Keratinocyte (primary cell): ENCODE data around the gene AHNAK. TPM values are rescaled to one million over a fixed set of nuclear protein-coding genes. Genes with fewer than 3 reads are reported as not detected.

Source experiments
- DNase-seq: peaks from one replicate; pipeline ENCODE4 v3.0.0-alpha.2; 2011; ENCODE audit warnings: low read depth, missing footprints, low spot score
- FAIRE-seq: peaks from 2 replicates; lab custom pipeline; 2011; peaks lifted over from hg19 to GRCh38; lab: Jason Lieb, UNC
- H2AFZ ChIP-seq: 2 replicates; pipeline ENCODE4 v1.6.0; 2012; ENCODE audit warnings: low read length, control low read depth, inconsistent platforms; ENCODE audit not compliant: control insufficient read depth
- H3K27ac ChIP-seq: 2 replicates; pipeline ENCODE4 v1.5.1; 2011; ENCODE audit warnings: low read length; ENCODE audit not compliant: control insufficient read depth, insufficient read depth
- H3K27me3 ChIP-seq: 3 replicates; pipeline ENCODE4 v1.6.0; 2011; ENCODE audit warnings: low read length; ENCODE audit not compliant: control insufficient read depth, insufficient read depth; ENCODE audit errors: extremely low read depth
- H3K36me3 ChIP-seq, 2 experiments: 2 replicates in 1 of 2; 3 replicates in 1 of 2; pipeline ENCODE4 v1.5.1; 2011; ENCODE audit warnings: low read length in 2 of 2, mild to moderate bottlenecking in 1 of 2; ENCODE audit not compliant: control insufficient read depth in 2 of 2, insufficient read depth in 2 of 2; ENCODE audit errors: extremely low read depth in 1 of 2
- H3K4me1 ChIP-seq: 3 replicates; pipeline ENCODE4 v1.5.1; 2011; ENCODE audit warnings: low read length; ENCODE audit not compliant: control insufficient read depth, insufficient read depth; ENCODE audit errors: extremely low read depth
- H3K4me2 ChIP-seq: 3 replicates; pipeline ENCODE4 v1.6.0; 2011; ENCODE audit warnings: low read depth, low read length; ENCODE audit not compliant: control insufficient read depth, insufficient read depth; ENCODE audit errors: extremely low read depth
- H3K4me3 ChIP-seq, 3 experiments: fragments of 200-600 bp in 1 of 3; sonication (generic) in 1 of 3; 2 replicates in 2 of 3; 3 replicates in 1 of 3; pipeline ENCODE4 v1.5.1; 2011 to 2016; ENCODE audit warnings: low read length in 3 of 3, mild to moderate bottlenecking in 3 of 3, control low read depth in 2 of 3, inconsistent platforms in 1 of 3, low read depth in 1 of 3, mixed read lengths in 1 of 3, mixed run types in 1 of 3, moderate library complexity in 1 of 3; ENCODE audit not compliant: control insufficient read depth in 2 of 3, insufficient read depth in 2 of 3; ENCODE audit errors: extremely low read depth in 1 of 3
- H3K79me2 ChIP-seq: 2 replicates; pipeline ENCODE4 v1.6.0; 2012; ENCODE audit warnings: low read length; ENCODE audit not compliant: control insufficient read depth, insufficient read depth
- H3K9ac ChIP-seq: 3 replicates; pipeline ENCODE4 v1.6.0; 2011; ENCODE audit warnings: low read length; ENCODE audit not compliant: control insufficient read depth, insufficient read depth; ENCODE audit errors: extremely low read depth
- H3K9me1 ChIP-seq: 3 replicates; pipeline ENCODE4 v1.6.0; 2011; ENCODE audit warnings: low read length; ENCODE audit not compliant: control insufficient read depth, insufficient read depth; ENCODE audit errors: extremely low read depth
- H3K9me3 ChIP-seq: 2 replicates; pipeline ENCODE4 v1.5.1; 2012; ENCODE audit warnings: low read depth, low read length; ENCODE audit not compliant: control insufficient read depth
- H4K20me1 ChIP-seq: 3 replicates; pipeline ENCODE4 v1.6.0; 2011; ENCODE audit warnings: low read length; ENCODE audit not compliant: control insufficient read depth, insufficient read depth; ENCODE audit errors: extremely low read depth
- EZH2 ChIP-seq: IDR thresholded peaks from one replicate; pipeline ENCODE4 v1.6.1; 2012; ENCODE audit warnings: inconsistent platforms, mild to moderate bottlenecking, low read length, moderate library complexity
- dilution Hi-C: fragments of 300-500 bp; cut with MboI; formaldehyde crosslinking; loops from one replicate; pipeline ENCODE4 v1.7.0; 2020; ENCODE audit warnings: low sequenced_read_pairs; ENCODE audit not compliant: extremely low pct_ligation_motif_present
- polyA plus RNA-seq, 5 experiments: library from polyadenylated mRNA; depleted of rRNA in 3 of 5; stranded (reverse) in 3 of 5; stranded (forward) in 1 of 5; unstranded in 1 of 5; fragments of >200 nt; gene quantifications; 1 replicate in 1 of 5; 2 replicates in 3 of 5; 3 replicates in 1 of 5; pipeline versions ENCODE4 v1.2.1 to v1.2.3, GENCODE V29; 2011 to 2012; ENCODE audit warnings: missing spikeins in 2 of 5, low read depth in 1 of 5, low replicate concordance in 1 of 5
- TF ChIP-seq, protein P1 (sequence below), 3 experiments: IDR thresholded peaks in 1 of 3; conservative IDR thresholded peaks in 1 of 3; optimal IDR thresholded peaks in 1 of 3; 2 replicates in 2 of 3; 3 replicates in 1 of 3; pipeline versions ENCODE3 to v1.5.1; 2011; ENCODE audit warnings: low read length in 3 of 3, mild to moderate bottlenecking in 3 of 3, moderate library complexity in 2 of 3, control low read depth in 1 of 3, inconsistent platforms in 1 of 3; ENCODE audit not compliant: insufficient read depth in 2 of 3; ENCODE audit errors: extremely low read depth in 1 of 3

The AHNAK gene
- polyA plus RNA-seq, 1 donor (not counting 4 experiments of a cell fraction or from before 2014, with no cell fraction given), result 220 TPM

- H3K27me3 ChIP-seq, result no peaks in the 10 kb centered on the region
- no peaks in the 10 kb centered on the region for H3K36me3 ChIP-seq
- no peak overlapping the region for H2AFZ ChIP-seq
- H3K79me2 ChIP-seq, result no peaks in the 10 kb centered on the region
- H3K9ac ChIP-seq, result no peak overlapping the region
- no peaks in the 10 kb centered on the region for H3K4me1 ChIP-seq
- TF ChIP-seq EZH2, result no peak
- TF ChIP-seq, protein P1, sequence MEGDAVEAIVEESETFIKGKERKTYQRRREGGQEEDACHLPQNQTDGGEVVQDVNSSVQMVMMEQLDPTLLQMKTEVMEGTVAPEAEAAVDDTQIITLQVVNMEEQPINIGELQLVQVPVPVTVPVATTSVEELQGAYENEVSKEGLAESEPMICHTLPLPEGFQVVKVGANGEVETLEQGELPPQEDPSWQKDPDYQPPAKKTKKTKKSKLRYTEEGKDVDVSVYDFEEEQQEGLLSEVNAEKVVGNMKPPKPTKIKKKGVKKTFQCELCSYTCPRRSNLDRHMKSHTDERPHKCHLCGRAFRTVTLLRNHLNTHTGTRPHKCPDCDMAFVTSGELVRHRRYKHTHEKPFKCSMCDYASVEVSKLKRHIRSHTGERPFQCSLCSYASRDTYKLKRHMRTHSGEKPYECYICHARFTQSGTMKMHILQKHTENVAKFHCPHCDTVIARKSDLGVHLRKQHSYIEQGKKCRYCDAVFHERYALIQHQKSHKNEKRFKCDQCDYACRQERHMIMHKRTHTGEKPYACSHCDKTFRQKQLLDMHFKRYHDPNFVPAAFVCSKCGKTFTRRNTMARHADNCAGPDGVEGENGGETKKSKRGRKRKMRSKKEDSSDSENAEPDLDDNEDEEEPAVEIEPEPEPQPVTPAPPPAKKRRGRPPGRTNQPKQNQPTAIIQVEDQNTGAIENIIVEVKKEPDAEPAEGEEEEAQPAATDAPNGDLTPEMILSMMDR (optimal IDR thresholded peaks at IDR 0.05 in 1 of 3, IDR thresholded peaks at IDR 0.05 in 1 of 3, conservative IDR thresholded peaks at IDR 0.05 in 1 of 3; ENCODE audit: extremely low read depth in 1 of 3, insufficient read depth in 2 of 3, low read length in 3 of 3), result no peak
- dilution Hi-C loops, result no loop called here
- FAIRE-seq (no peak), DNase-seq (no peak)
- H3K9me1 ChIP-seq, result no peaks in the 10 kb centered on the region
- H3K4me2 ChIP-seq, result no peak overlapping the region
- H3K9me3 ChIP-seq, result no peaks in the 10 kb centered on the region
- no peak overlapping the region for H3K4me3 ChIP-seq
- H3K27ac ChIP-seq, result no peak overlapping the region
- no peaks in the 10 kb centered on the region for H4K20me1 ChIP-seq
Observed at GRCh38 chr11:62482753-62483152, 63.9 kb downstream of the AHNAK start.

DNA sequence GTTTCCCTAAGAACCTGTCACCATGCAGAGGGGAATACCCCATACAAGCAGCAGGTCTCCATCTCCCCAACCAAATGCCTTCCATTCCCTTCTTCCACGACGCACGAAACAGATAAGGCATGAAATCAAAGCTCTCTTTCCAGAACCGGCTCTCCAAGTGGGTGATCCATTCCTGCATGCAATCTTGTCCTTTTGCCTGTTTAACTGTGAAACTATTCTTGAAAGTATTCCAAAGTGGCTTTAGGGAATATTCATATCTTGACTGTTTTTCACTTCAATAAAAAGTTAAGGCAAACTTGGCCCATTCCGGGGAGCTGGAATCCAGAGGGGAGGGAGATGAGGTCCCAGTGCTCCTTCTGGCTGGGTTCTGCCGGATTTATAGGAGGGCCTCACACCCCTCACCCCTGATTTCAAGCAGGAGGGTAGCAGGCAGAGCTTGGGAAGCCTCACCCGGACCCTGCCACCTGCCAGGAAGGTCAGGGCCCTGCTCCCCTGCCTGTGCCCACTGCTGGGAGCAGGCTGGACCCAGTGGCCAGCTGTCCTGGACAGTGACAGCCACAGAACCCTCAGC is 66.9 kb downstream of the AHNAK start:
- H3K9me3 ChIP-seq, result no peaks in the 10 kb centered on the region
- no peak overlapping the region for H3K4me3 ChIP-seq
- DNase-seq, result no peak
- no peaks in the 10 kb centered on the region for H3K27me3 ChIP-seq
- TF ChIP-seq, protein P1 (optimal IDR thresholded peaks at IDR 0.05 in 1 of 3, IDR thresholded peaks at IDR 0.05 in 1 of 3, conservative IDR thresholded peaks at IDR 0.05 in 1 of 3; ENCODE audit: extremely low read depth in 1 of 3, insufficient read depth in 2 of 3, low read length in 3 of 3), result no peak
- TF ChIP-seq EZH2, result no peak
- FAIRE-seq, result no peak
- no peaks in the 10 kb centered on the region for H4K20me1 ChIP-seq
- dilution Hi-C loops, result no loop called here
- H3K36me3 ChIP-seq, result no peaks in the 10 kb centered on the region
- no peak overlapping the region for H3K27ac ChIP-seq
- no peaks in the 10 kb centered on the region for H3K4me1 ChIP-seq
- H3K79me2 ChIP-seq, result no peaks in the 10 kb centered on the region
- H3K9ac ChIP-seq, result no peak overlapping the region
- no peak overlapping the region for H3K4me2 ChIP-seq
- H2AFZ ChIP-seq, result no peak overlapping the region
- H3K9me1 ChIP-seq, result no peaks in the 10 kb centered on the region
